Measurements from ENCODE around the gene NOSIP.

DNA sequence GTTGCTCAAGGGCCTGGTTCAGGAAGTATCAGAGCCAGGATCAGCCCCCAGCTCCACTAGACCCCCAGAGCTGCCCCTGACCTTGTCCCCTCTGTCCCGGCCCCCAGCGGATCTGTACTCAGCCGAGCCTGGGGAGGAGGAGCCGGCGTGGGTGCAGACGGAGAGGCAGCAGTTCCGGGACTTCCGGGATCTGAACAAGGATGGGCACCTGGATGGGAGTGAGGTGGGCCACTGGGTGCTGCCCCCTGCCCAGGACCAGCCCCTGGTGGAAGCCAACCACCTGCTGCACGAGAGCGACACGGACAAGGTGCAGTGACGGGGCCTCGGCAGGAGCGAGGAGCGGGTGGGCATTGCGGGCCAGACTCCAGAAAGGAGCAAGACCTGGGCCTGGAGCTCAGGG lies 37.9 kb downstream of the NOSIP start:
- TF ChIP-seq, protein P1, sequence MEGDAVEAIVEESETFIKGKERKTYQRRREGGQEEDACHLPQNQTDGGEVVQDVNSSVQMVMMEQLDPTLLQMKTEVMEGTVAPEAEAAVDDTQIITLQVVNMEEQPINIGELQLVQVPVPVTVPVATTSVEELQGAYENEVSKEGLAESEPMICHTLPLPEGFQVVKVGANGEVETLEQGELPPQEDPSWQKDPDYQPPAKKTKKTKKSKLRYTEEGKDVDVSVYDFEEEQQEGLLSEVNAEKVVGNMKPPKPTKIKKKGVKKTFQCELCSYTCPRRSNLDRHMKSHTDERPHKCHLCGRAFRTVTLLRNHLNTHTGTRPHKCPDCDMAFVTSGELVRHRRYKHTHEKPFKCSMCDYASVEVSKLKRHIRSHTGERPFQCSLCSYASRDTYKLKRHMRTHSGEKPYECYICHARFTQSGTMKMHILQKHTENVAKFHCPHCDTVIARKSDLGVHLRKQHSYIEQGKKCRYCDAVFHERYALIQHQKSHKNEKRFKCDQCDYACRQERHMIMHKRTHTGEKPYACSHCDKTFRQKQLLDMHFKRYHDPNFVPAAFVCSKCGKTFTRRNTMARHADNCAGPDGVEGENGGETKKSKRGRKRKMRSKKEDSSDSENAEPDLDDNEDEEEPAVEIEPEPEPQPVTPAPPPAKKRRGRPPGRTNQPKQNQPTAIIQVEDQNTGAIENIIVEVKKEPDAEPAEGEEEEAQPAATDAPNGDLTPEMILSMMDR (IDR thresholded peaks at IDR 0.05; ENCODE audit: insufficient read depth, low read depth, low read length) = no peak
- TF ChIP-seq EZH2 (IDR thresholded peaks at IDR 0.05; ENCODE audit: insufficient read depth, low read length) = no peak

All from astrocyte (in vitro differentiated cells and primary cell).